ENCODE measurements around the gene CLDN14. TPM values are rescaled to one million over a fixed set of nuclear protein-coding genes. Genes with fewer than 3 reads are reported as not detected.

CLDN14 gene
- total RNA-seq, 4 donors from 2014 or later, result 0.20 TPM; not detected in 3

- ATAC-seq (no peak), DNase-seq (no peak)
- H3K9me3 ChIP-seq, result no peaks in the 10 kb centered on the region
- H3K27me3 ChIP-seq, result no peaks in the 10 kb centered on the region
- no peak overlapping the region for H3K4me3 ChIP-seq
- no peaks in the 10 kb centered on the region for H3K36me3 ChIP-seq
- no peak for TF ChIP-seq POLR2A (IDR thresholded peaks at IDR 0.05)
- in situ Hi-C loops (cut with MboI; ENCODE audit: low sequenced_read_pairs in 4 of 4) (loop anchor here in 1 of 4 donors (25.0 kb wide), 1 partner anchor 426 kb away; no protein-coding TSS in a partner anchor), intact Hi-C loops (cut with DNase I; ENCODE audit: low total_unique reads) (no loop called here)
- H3K27ac ChIP-seq, result no peak overlapping the region
- no peaks in the 10 kb centered on the region for H3K4me1 ChIP-seq
Measured at GRCh38 chr21:36510911-36511310, 31.0 kb upstream of the CLDN14 start.

DNA sequence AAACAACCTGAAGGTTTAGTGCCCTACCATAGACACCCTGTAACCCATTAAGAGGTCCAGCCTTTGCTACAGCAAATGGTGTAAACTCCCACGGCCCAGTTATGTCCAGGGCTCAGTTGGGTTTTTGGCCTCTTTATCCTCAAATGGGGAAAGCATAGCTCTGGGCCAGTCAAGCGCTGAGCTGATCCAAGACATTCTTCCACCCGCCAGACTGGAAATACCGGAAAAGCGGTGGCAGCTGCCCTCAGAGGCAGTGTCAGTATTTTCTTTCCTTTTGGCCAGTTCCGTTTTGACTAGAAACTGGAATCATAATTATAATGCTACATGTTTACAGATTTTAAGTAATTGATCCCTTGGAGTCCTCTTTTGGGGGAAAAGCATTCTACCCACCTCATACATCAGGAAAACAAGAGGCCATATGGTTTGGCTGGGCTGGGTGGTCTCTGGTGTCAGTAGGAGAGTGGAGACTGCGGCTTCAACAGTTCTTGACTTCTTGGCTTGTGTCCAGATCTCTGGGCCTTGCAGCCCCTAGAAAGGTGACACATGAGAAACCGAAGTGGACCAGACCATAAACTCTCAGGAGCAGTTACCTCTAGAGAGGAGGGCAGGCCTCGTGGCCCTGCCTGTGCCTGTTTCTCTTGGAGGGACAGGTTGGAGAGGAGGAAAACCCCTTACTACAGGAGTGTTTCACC lies 30.2 kb upstream of the CLDN14 start:
- Histone ChIP-seq H3K27ac (no peak overlapping the region), H3K4me1 (no peaks in the 10 kb centered on the region), H3K27me3 (no peaks in the 10 kb centered on the region), H3K36me3 (no peaks in the 10 kb centered on the region), H3K4me3 (no peak overlapping the region), H3K9me3 (no peaks in the 10 kb centered on the region)
- TF ChIP-seq POLR2A (IDR thresholded peaks at IDR 0.05), result no peak
- TF ChIP-seq CTCF (IDR thresholded peaks at IDR 0.05 in 4 of 5, conservative IDR thresholded peaks at IDR 0.05 in 1 of 5), result no peak
- intact Hi-C loops (cut with DNase I; ENCODE audit: low total_unique reads) (no loop called here), in situ Hi-C loops (cut with MboI; ENCODE audit: low sequenced_read_pairs in 4 of 4) (loop anchor here in 3 of 4 donors (10.0 to 25.0 kb wide), 2 partner anchors 415 to 427 kb away; no protein-coding TSS in a partner anchor)
- ATAC-seq (no peak), DNase-seq (no peak)

DNA sequence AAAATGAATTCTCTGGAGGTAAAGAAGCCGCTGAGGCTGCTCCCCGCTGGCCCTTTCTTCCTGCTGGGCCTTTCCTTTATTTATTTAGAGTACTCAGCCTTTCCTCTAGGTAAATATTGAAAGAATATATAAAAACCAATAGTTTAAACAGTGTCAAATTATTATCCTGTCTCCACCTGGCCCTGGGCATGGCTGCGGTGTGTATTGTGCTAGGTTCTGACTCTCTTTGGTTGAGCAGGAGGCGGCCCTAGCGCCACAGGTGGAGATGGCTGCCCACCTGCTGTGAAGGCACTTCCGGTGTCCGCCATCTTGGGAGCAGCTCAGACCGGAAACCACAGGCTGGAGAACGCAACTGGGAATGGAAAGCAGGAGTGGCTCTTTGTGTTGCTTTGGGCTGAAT lies 29.0 kb upstream of the CLDN14 start:
- DNase-seq (no peak), ATAC-seq (no peak)
- H3K9me3 ChIP-seq, result no peaks in the 10 kb centered on the region
- H3K27me3 ChIP-seq, result no peaks in the 10 kb centered on the region
- in situ Hi-C loops (cut with MboI; ENCODE audit: low sequenced_read_pairs in 4 of 4) (loop anchor here in 3 of 4 donors (10.0 to 25.0 kb wide), 2 partner anchors 416 to 428 kb away; no protein-coding TSS in a partner anchor), intact Hi-C loops (cut with DNase I; ENCODE audit: low total_unique reads) (no loop called here)
- no peak for TF ChIP-seq POLR2A (IDR thresholded peaks at IDR 0.05)
- no peak for TF ChIP-seq CTCF (IDR thresholded peaks at IDR 0.05 in 4 of 5, conservative IDR thresholded peaks at IDR 0.05 in 1 of 5)
- no peaks in the 10 kb centered on the region for H3K36me3 ChIP-seq
- no peaks in the 10 kb centered on the region for H3K4me1 ChIP-seq
- no peak overlapping the region for H3K4me3 ChIP-seq
- no peak overlapping the region for H3K27ac ChIP-seq

- Histone ChIP-seq H3K27me3 (no peaks in the 10 kb centered on the region), H3K36me3 (no peaks in the 10 kb centered on the region), H3K4me3 (no peak overlapping the region), H3K4me1 (no peaks in the 10 kb centered on the region), H3K27ac (no peak overlapping the region), H3K9me3 (no peaks in the 10 kb centered on the region)
- peak in 1 of 2 donors; percentile 34 for DNase-seq
- TF ChIP-seq CTCF (IDR thresholded peaks at IDR 0.05 in 4 of 5, conservative IDR thresholded peaks at IDR 0.05 in 1 of 5) (no peak), POLR2A (IDR thresholded peaks at IDR 0.05) (no peak)
- in situ Hi-C loops (cut with MboI; ENCODE audit: low sequenced_read_pairs in 4 of 4), result loop anchor here in 3 of 4 donors (10.0 to 25.0 kb wide), 2 partner anchors 417 to 430 kb away; no protein-coding TSS in a partner anchor
- intact Hi-C loops (cut with DNase I; ENCODE audit: low total_unique reads), result no loop called here
- peak; percentile 52 to 61 for ATAC-seq
Measured at GRCh38 chr21:36507397-36508018, 27.6 kb upstream of the CLDN14 start.

DNA sequence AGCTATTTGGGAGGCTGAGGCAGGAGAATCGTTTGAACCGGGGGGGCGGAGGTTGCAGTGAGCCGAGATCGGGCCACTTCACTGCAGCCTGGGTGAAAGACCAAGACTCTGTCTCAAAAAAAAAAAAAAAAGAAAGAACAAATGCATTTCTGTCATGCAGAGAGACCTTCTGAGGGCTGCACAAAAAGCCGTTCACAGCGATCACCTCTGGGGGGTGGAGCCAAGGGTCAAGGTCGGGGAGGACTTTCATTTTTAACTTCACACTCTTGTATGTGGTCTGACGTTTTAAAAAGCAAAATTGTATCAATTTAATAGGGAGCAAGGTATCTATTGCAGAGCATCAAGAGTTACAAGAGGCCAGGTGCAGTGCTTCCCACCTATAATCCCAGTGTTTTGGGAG lies 26.6 kb upstream of the CLDN14 start:
- intact Hi-C loops (cut with DNase I; ENCODE audit: low total_unique reads) (no loop called here), in situ Hi-C loops (cut with MboI; ENCODE audit: low sequenced_read_pairs in 4 of 4) (loop anchor here in 3 of 4 donors (10.0 to 25.0 kb wide), 2 partner anchors 418 to 431 kb away; no protein-coding TSS in a partner anchor)
- Histone ChIP-seq H3K36me3 (no peaks in the 10 kb centered on the region), H3K4me1 (no peaks in the 10 kb centered on the region), H3K27ac (no peak overlapping the region), H3K9me3 (no peaks in the 10 kb centered on the region), H3K4me3 (no peak overlapping the region), H3K27me3 (no peaks in the 10 kb centered on the region)
- DNase-seq, result no peak
- TF ChIP-seq POLR2A (IDR thresholded peaks at IDR 0.05) (no peak), CTCF (IDR thresholded peaks at IDR 0.05 in 4 of 5, conservative IDR thresholded peaks at IDR 0.05 in 1 of 5) (no peak)
- ATAC-seq, result no peak

All from gastrocnemius medialis (tissue), 4 donors.